ENCODE results near the gene COBL.

DNA sequence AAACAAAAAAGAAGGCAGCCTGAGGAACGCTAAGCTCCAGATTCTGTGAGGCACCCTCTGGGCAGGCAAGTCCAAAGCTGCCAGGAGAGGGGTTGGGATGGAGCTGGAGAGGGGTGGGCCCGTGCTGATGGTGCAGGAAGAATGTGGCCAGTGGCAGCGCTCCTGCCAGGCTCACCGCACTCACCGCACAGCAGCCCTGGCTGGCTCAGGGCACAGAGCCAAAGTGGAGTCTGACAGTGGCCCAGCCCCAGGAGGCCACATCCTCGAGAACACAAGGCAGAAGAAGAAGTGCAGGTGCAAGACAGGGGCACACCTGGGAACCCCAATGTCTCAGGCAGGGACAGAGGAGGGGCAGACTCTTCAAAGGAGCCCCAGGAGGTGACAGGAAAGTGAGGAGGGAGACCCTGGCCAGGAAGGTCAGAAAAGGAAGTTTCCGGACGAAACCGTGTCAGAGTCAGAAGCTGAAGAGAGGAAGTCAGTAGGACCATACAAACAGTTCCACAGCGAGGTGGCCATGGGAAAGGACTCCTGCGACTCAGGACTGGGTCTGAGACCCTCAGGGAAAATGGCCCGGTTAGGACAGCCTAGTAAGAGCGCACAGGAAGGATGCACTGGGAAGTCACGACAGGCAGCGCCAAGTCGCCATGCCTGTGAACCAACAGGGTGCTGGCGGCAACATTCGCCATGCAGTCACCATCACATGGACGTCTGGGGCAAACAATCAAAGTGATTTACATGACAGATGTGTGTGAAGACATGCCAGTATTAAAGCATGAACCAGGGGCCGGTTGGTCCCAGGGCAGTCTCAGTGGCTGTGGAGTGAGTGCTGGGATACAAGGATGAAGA lies 54.4 kb downstream of the COBL start:
- TF ChIP-seq, protein P1, sequence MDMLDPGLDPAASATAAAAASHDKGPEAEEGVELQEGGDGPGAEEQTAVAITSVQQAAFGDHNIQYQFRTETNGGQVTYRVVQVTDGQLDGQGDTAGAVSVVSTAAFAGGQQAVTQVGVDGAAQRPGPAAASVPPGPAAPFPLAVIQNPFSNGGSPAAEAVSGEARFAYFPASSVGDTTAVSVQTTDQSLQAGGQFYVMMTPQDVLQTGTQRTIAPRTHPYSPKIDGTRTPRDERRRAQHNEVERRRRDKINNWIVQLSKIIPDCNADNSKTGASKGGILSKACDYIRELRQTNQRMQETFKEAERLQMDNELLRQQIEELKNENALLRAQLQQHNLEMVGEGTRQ (IDR thresholded peaks at IDR 0.05; ENCODE audit: low read depth, low read length), result no peak
- TF ChIP-seq, protein P2, sequence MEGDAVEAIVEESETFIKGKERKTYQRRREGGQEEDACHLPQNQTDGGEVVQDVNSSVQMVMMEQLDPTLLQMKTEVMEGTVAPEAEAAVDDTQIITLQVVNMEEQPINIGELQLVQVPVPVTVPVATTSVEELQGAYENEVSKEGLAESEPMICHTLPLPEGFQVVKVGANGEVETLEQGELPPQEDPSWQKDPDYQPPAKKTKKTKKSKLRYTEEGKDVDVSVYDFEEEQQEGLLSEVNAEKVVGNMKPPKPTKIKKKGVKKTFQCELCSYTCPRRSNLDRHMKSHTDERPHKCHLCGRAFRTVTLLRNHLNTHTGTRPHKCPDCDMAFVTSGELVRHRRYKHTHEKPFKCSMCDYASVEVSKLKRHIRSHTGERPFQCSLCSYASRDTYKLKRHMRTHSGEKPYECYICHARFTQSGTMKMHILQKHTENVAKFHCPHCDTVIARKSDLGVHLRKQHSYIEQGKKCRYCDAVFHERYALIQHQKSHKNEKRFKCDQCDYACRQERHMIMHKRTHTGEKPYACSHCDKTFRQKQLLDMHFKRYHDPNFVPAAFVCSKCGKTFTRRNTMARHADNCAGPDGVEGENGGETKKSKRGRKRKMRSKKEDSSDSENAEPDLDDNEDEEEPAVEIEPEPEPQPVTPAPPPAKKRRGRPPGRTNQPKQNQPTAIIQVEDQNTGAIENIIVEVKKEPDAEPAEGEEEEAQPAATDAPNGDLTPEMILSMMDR (conservative IDR thresholded peaks at IDR 0.05; ENCODE audit: low read depth, low read length), result no peak
- TF ChIP-seq POLR2A (IDR thresholded peaks at IDR 0.05; ENCODE audit: low read depth, low read length), result no peak
- no peak for TF ChIP-seq RCOR1 (IDR thresholded peaks at IDR 0.05; ENCODE audit: insufficient replicate concordance, low read length)
- no peak for TF ChIP-seq MXI1 (IDR thresholded peaks at IDR 0.05; ENCODE audit: borderline replicate concordance, low read depth, low read length)
- no peak for TF ChIP-seq MAFK (IDR thresholded peaks at IDR 0.05; ENCODE audit: low read depth, low read length)
- TF ChIP-seq RFX5 (IDR thresholded peaks at IDR 0.05; ENCODE audit: low read depth, low read length), result no peak
- TF ChIP-seq FOS (IDR thresholded peaks at IDR 0.05; ENCODE audit: low read depth, low read length), result no peak
- TF ChIP-seq RAD21 (IDR thresholded peaks at IDR 0.05; ENCODE audit: low read length), result no peak

Measured in IMR-90 (cell line).